GM19025 (cell line): Measurements from ENCODE around the gene STAT2.

ENCODE experiments used
- ATAC-seq: cut with Tn5 transposase; IDR thresholded peaks from one replicate; pipeline ENCODE4 v1.9.1; 2021; ENCODE audit warnings: mild to moderate bottlenecking, low read depth, moderate library complexity; ENCODE audit not compliant: unreplicated experiment

Gene STAT2

GRCh38 chr12:56298828-56299227 is 61.1 kb downstream of the STAT2 start:
- no peak for ATAC-seq

- no peak for ATAC-seq
Measured at GRCh38 chr12:56297400-56297799, 62.5 kb downstream of the STAT2 start.

GRCh38 chr12:56296295-56296694 is 63.6 kb downstream of the STAT2 start:
- ATAC-seq, result no peak

GRCh38 chr12:56293795-56294194 is 66.1 kb downstream of the STAT2 start:
- no peak for ATAC-seq
